GM23248 (cell line): ENCODE results near the gene THSD4.

Experiments used
- EZH2 ChIP-seq: fragments of 200-600 bp; sonication (generic); IDR thresholded peaks from 2 replicates; pipeline ENCODE4 v1.6.1; 2018; ENCODE audit warnings: antibody characterized with exemption, mild to moderate bottlenecking; ENCODE audit not compliant: insufficient read depth, poor library complexity, severe bottlenecking
- EZH2phosphoT487 ChIP-seq: fragments of 200-600 bp; sonication (generic); IDR thresholded peaks from 2 replicates; pipeline ENCODE4 v1.6.1; 2018; ENCODE audit warnings: antibody characterized with exemption, moderate library complexity, mild to moderate bottlenecking, low read depth; ENCODE audit not compliant: insufficient read depth

GRCh38 chr15:71080166-71080565, 35.1 kb upstream of the THSD4 start:
- TF ChIP-seq EZH2phosphoT487 (no peak), EZH2 (no peak)
